GM12878 (cell line): ENCODE results near the gene ZNF878. TPM values are rescaled to one million over a fixed set of nuclear protein-coding genes. Genes with fewer than 3 reads are reported as not detected.

Source experiments
- DPF2 ChIP-seq: fragments of 450-650 bp; IDR thresholded peaks from 2 replicates; pipeline ENCODE4 v1.6.1; 2017; ENCODE audit warnings: mild to moderate bottlenecking
- GATAD2B ChIP-seq: fragments of 450-650 bp; conservative IDR thresholded peaks from 2 replicates; pipeline ENCODE4 v1.6.1; 2017; ENCODE audit warnings: low read depth, mild to moderate bottlenecking, moderate library complexity
- IKZF1 ChIP-seq: fragments of 450-650 bp; conservative IDR thresholded peaks from 2 replicates; pipeline ENCODE4 v1.6.1; 2017; ENCODE audit warnings: antibody characterized with exemption, mild to moderate bottlenecking
- IKZF2 ChIP-seq, 2 experiments: fragments of 450-650 bp; IDR thresholded peaks; 2 replicates each; pipeline ENCODE4 v1.6.1; 2017; ENCODE audit warnings: mild to moderate bottlenecking in 2 of 2, moderate library complexity in 2 of 2
- MTA2 ChIP-seq: fragments of 450-650 bp; IDR thresholded peaks from 2 replicates; pipeline ENCODE4 v1.6.1; 2016; ENCODE audit warnings: low read depth, mild to moderate bottlenecking, moderate library complexity
- SIN3A ChIP-seq: IDR thresholded peaks from 2 replicates; pipeline ENCODE4 v1.6.1; 2012; ENCODE audit warnings: low read depth, low read length, improper control_type of control experiment
- ZNF207 ChIP-seq: fragments of 450-650 bp; IDR thresholded peaks from 2 replicates; pipeline ENCODE4 v1.6.1; 2014; ENCODE audit warnings: antibody characterized with exemption, mild to moderate bottlenecking, borderline replicate concordance
- polyA plus RNA-seq, 11 experiments: library from polyadenylated mRNA; depleted of rRNA in 4 of 11; unstranded in 6 of 11; stranded (reverse) in 5 of 11; fragments of >200 nt; fragmentation: Nextera tagmentation in 4 of 11; fragmentation: Illumina TruSeq in 1 of 11; extraction: Ambion mirVana in 4 of 11; extraction: Trizol in 1 of 11; gene quantifications; 1 replicate in 1 of 11; 2 replicates in 10 of 11; pipeline versions ENCODE4 v1.2.1 to v1.2.3, GENCODE V29; 2011 to 2016; ENCODE audit warnings: inconsistent platforms in 2 of 11, missing spikeins in 2 of 11, low read depth in 1 of 11
- total RNA-seq, 4 experiments: library from RNA; depleted of rRNA in 3 of 4; stranded (reverse); fragments of >200 nt in 3 of 4; fragmentation: Illumina TruSeq in 1 of 4; extraction: Trizol in 1 of 4; gene quantifications; 2 replicates each; pipeline versions ENCODE4 v1.2.1 to v1.2.3, GENCODE V29; 2013 to 2021
- TF ChIP-seq, protein P1 (sequence below): IDR thresholded peaks from 2 replicates; pipeline ENCODE4 v1.6.1; 2011; ENCODE audit warnings: low read depth, low read length, improper control_type of control experiment, borderline replicate concordance
- TF ChIP-seq, protein P2 (sequence below): IDR thresholded peaks from 2 replicates; pipeline ENCODE4 v1.6.1; 2012; ENCODE audit warnings: low read length, inconsistent platforms
- TF ChIP-seq, protein P3 (sequence below): fragments of 450-650 bp; IDR thresholded peaks from 2 replicates; pipeline ENCODE4 v1.6.1; 2017; ENCODE audit warnings: low read depth, mild to moderate bottlenecking, moderate library complexity
- TF ChIP-seq, protein P4 (sequence below): fragments of 450-650 bp; IDR thresholded peaks from 2 replicates; pipeline ENCODE4 v1.6.1; 2016; ENCODE audit warnings: mild to moderate bottlenecking

ZNF878 gene
- total and polyA plus RNA-seq, 10 of the 15 experiments (the other 5 are each of a cell fraction or from before 2014, with no cell fraction given) = 0.24 to 1.3 (median 0.71) TPM

DNA sequence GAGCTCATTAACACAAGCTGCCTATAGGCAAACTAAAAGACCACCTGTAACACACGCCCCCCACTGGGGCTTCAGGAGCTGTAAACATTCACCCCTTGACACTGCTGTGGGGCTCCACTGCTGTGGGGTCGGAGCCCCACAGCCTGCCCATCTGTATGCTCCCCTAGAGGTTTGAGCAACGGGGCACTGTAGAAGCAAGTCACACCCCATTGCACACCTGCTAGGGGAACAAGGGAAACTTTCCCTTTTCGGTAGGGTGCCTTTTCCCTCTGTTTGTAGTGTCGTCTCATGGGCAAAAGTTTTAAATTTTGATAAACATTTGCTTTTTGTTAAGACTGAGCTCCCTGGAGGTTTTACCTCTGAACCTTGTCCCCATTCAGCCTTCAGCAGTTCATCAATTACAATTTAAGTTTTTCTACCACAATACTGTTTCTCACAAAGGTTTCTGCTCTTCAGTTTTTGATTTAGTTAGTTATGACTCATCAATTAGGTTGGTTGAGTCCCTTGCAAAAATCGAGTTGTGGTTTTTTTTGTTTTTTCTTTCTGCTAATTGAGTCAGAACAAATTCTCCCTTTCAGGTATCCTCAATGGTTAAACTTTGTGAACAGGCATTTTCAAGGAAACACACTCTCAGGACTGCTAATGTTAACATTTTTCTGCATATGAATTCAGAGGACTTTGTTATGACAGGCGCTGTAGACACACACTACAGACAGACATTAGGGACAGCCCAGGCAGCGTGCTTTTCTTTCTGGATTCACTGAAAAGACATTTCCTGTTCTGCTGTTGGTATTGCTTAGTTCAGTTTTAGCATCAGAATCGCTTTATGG is 52.4 kb downstream of the ZNF878 start (continued):
- TF ChIP-seq, protein P1, sequence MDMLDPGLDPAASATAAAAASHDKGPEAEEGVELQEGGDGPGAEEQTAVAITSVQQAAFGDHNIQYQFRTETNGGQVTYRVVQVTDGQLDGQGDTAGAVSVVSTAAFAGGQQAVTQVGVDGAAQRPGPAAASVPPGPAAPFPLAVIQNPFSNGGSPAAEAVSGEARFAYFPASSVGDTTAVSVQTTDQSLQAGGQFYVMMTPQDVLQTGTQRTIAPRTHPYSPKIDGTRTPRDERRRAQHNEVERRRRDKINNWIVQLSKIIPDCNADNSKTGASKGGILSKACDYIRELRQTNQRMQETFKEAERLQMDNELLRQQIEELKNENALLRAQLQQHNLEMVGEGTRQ = no peak
- TF ChIP-seq IKZF2 (IDR thresholded peaks at IDR 0.05) (peak; percentile 91 to 94), IKZF1 (peak; percentile 76), MTA2 (peak; percentile 99), DPF2 (peak; percentile 96), SIN3A (0 out of 2 replicates have a peak, but pooled peaks have one; percentile 33), ZNF207 (no peak), GATAD2B (peak; percentile 50; the same call in 1 of the 2 replicates)
- TF ChIP-seq, protein P2, sequence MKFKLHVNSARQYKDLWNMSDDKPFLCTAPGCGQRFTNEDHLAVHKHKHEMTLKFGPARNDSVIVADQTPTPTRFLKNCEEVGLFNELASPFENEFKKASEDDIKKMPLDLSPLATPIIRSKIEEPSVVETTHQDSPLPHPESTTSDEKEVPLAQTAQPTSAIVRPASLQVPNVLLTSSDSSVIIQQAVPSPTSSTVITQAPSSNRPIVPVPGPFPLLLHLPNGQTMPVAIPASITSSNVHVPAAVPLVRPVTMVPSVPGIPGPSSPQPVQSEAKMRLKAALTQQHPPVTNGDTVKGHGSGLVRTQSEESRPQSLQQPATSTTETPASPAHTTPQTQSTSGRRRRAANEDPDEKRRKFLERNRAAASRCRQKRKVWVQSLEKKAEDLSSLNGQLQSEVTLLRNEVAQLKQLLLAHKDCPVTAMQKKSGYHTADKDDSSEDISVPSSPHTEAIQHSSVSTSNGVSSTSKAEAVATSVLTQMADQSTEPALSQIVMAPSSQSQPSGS = peak; percentile 87
- TF ChIP-seq, protein P3, sequence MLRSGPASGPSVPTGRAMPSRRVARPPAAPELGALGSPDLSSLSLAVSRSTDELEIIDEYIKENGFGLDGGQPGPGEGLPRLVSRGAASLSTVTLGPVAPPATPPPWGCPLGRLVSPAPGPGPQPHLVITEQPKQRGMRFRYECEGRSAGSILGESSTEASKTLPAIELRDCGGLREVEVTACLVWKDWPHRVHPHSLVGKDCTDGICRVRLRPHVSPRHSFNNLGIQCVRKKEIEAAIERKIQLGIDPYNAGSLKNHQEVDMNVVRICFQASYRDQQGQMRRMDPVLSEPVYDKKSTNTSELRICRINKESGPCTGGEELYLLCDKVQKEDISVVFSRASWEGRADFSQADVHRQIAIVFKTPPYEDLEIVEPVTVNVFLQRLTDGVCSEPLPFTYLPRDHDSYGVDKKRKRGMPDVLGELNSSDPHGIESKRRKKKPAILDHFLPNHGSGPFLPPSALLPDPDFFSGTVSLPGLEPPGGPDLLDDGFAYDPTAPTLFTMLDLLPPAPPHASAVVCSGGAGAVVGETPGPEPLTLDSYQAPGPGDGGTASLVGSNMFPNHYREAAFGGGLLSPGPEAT = peak; percentile 89
- TF ChIP-seq, protein P4, sequence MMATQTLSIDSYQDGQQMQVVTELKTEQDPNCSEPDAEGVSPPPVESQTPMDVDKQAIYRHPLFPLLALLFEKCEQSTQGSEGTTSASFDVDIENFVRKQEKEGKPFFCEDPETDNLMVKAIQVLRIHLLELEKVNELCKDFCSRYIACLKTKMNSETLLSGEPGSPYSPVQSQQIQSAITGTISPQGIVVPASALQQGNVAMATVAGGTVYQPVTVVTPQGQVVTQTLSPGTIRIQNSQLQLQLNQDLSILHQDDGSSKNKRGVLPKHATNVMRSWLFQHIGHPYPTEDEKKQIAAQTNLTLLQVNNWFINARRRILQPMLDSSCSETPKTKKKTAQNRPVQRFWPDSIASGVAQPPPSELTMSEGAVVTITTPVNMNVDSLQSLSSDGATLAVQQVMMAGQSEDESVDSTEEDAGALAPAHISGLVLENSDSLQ = peak; percentile 47; the same call in 1 of the 2 replicates
- TF ChIP-seq, all 136 proteins: peak for 46
